SK-N-MC (cell line): ENCODE data around the gene REEP3.

ENCODE experiments used
- EZH2 ChIP-seq: fragments of 200-600 bp; sonication (generic); IDR thresholded peaks from one replicate; pipeline ENCODE4 v1.6.1; 2017; ENCODE audit warnings: antibody characterized with exemption
- FOXP2 ChIP-seq: optimal IDR thresholded peaks from 2 replicates; pipeline ENCODE3; 2011; ENCODE audit warnings: mild to moderate bottlenecking, moderate library complexity; ENCODE audit not compliant: insufficient read depth; ENCODE audit errors: extremely low read length, control extremely low read depth
- POLR2AphosphoS5 ChIP-seq: IDR thresholded peaks from 2 replicates; pipeline ENCODE4 v1.6.1; 2012; ENCODE audit warnings: mild to moderate bottlenecking, low read depth, low read length, borderline replicate concordance

- no peak for TF ChIP-seq EZH2
- no peak for TF ChIP-seq POLR2AphosphoS5
- TF ChIP-seq FOXP2 = no peak
These were observed 121.6 kb downstream of the REEP3 start for GRCh38 chr10:63642808-63643207.
